ENCODE data around the gene KHK.

KHK gene

GRCh38 chr2:27082773-27083409 is 3.7 kb upstream of the KHK start:
- peak; percentile 54 for DNase-seq

GRCh38 chr2:27083410-27084296 is 2.9 kb upstream of the KHK start:
- DNase-seq, result no peak

- no peak for DNase-seq
Observed at GRCh38 chr2:27084297-27085061, 2.1 kb upstream of the KHK start.

GRCh38 chr2:27085062-27085672 is 1.4 kb upstream of the KHK start:
- DNase-seq, result no peak

- peak; percentile 70 for DNase-seq
Observed at GRCh38 chr2:27085673-27086089, 891 bp upstream of the KHK start.

- DNase-seq, result peak; percentile 97
Observed at GRCh38 chr2:27086090-27086723, 365 bp upstream of the KHK start.

GRCh38 chr2:27087823-27088410 is 1.3 kb downstream of the KHK start:
- DNase-seq, result no peak

- DNase-seq, result no peak
Observed at GRCh38 chr2:27088634-27089033, 2.1 kb downstream of the KHK start.

- DNase-seq, result no peak
Observed at GRCh38 chr2:27089111-27089954, 2.8 kb downstream of the KHK start.

GRCh38 chr2:27091746-27092695 is 5.4 kb downstream of the KHK start:
- DNase-seq, result no peak

GRCh38 chr2:27092696-27093429 is 6.3 kb downstream of the KHK start:
- DNase-seq, result no peak

GRCh38 chr2:27093430-27094352 is 7.1 kb downstream of the KHK start:
- no peak for DNase-seq

- DNase-seq, result no peak
Observed at GRCh38 chr2:27094353-27094984, 7.9 kb downstream of the KHK start.

- no peak for DNase-seq
Observed at GRCh38 chr2:27095427-27095744, 8.8 kb downstream of the KHK start.

GRCh38 chr2:27095745-27096651 is 9.4 kb downstream of the KHK start:
- peak; percentile 78 for DNase-seq

- DNase-seq, result no peak
Observed at GRCh38 chr2:27096748-27097297, 10.3 kb downstream of the KHK start.

Measured in right hindlimb (tissue), 1 donor.